GM10248 (cell line): Measurements from ENCODE around the gene SMAD3.
A peak's percentile ranks its signal among the peaks of the same experiment; 100 is the strongest.

Experiments used
- CTCF ChIA-PET: fragments of 300-600 bp; sonication (Branson Sonifier 250); formaldehyde crosslinking; extraction: SDS; loops from one replicate; lab custom pipeline; 2021; ENCODE audit warnings: antibody characterized with exemption; lab: Yijun Ruan, JAX
- POLR2A ChIA-PET: fragments of 350-650 bp; sonication (Branson Sonifier 250); formaldehyde crosslinking; extraction: SDS; loops from one replicate; lab custom pipeline; 2020; ENCODE audit warnings: antibody characterized with exemption; lab: Yijun Ruan, JAX
- DNase-seq: peaks from one replicate; pipeline ENCODE4 v3.0.0; 2012; ENCODE audit errors: extremely low spot score
- CTCF ChIP-seq: IDR thresholded peaks from 2 replicates; pipeline ENCODE4 v1.5.1; 2012; ENCODE audit warnings: mild to moderate bottlenecking, low read depth; ENCODE audit errors: extremely low read depth, missing control alignments, control extremely low read depth

Gene SMAD3

GRCh38 chr15:67173786-67174185, 108.4 kb downstream of the SMAD3 start:
- ChIA-PET CTCF (no interaction called here), POLR2A (no interaction called here)
- no peak for DNase-seq
- no peak for TF ChIP-seq CTCF

GRCh38 chr15:67174446-67174845, 109.0 kb downstream of the SMAD3 start:
- TF ChIP-seq CTCF, result no peak
- CTCF ChIA-PET, result no interaction called here
- POLR2A ChIA-PET, result no interaction called here
- DNase-seq, result no peak

- DNase-seq, result peak; percentile 42
- ChIA-PET CTCF (interaction anchor here (0.9 kb wide), 1 partner anchor 28 kb away, joined by 3 read pairs; no protein-coding TSS in a partner anchor), POLR2A (no interaction called here)
- no peak for TF ChIP-seq CTCF
Measured at GRCh38 chr15:67174864-67175573, 109.6 kb downstream of the SMAD3 start.

GRCh38 chr15:67175643-67176071, 110.3 kb downstream of the SMAD3 start:
- TF ChIP-seq CTCF, result no peak
- DNase-seq, result peak; percentile 64
- POLR2A ChIA-PET, result no interaction called here
- CTCF ChIA-PET, result interaction anchor here (0.9 to 1.7 kb wide), 4 partner anchors 12 to 86 kb away, joined by 3 read pairs; no protein-coding TSS in a partner anchor

GRCh38 chr15:67176195-67176971, 111.0 kb downstream of the SMAD3 start:
- DNase-seq, result no peak
- ChIA-PET CTCF (interaction anchor here (0.9 to 1.7 kb wide), 4 partner anchors 11 to 85 kb away, joined by 3 read pairs; no protein-coding TSS in a partner anchor), POLR2A (interaction anchor here (0.6 kb wide), 1 partner anchor 124 kb away, joined by 9 read pairs; no protein-coding TSS in a partner anchor)
- no peak for TF ChIP-seq CTCF

- no peak for TF ChIP-seq CTCF
- CTCF ChIA-PET, result interaction anchor here (0.7 to 0.9 kb wide), 2 partner anchors 10 to 231 kb away, joined by 3 read pairs; no protein-coding TSS in a partner anchor
- no peak for DNase-seq
- POLR2A ChIA-PET, result no interaction called here
Measured at GRCh38 chr15:67177752-67178151, 112.3 kb downstream of the SMAD3 start.
